Retinal pigment epithelial cell (primary cell): ENCODE data around the gene GATC.
"Not testable (repeated sequence)": the region's sequence is repeated elsewhere in the genome, so short reads cannot be mapped to it uniquely, and the experiment has no call there.

ENCODE experiments used
- DNase-seq: peaks from one replicate; pipeline ENCODE4 v3.0.0-alpha.2; 2010; ENCODE audit warnings: low read depth
- H3K4me3 ChIP-seq: 2 replicates; pipeline ENCODE4 v1.5.1; 2011; ENCODE audit warnings: mild to moderate bottlenecking, low read length, control low read depth, moderate library complexity
- TF ChIP-seq, protein P1 (sequence below): conservative IDR thresholded peaks from 2 replicates; pipeline ENCODE4 v1.5.1; 2011; ENCODE audit warnings: low read depth, low read length, control low read depth, inconsistent platforms

GATC gene

DNA sequence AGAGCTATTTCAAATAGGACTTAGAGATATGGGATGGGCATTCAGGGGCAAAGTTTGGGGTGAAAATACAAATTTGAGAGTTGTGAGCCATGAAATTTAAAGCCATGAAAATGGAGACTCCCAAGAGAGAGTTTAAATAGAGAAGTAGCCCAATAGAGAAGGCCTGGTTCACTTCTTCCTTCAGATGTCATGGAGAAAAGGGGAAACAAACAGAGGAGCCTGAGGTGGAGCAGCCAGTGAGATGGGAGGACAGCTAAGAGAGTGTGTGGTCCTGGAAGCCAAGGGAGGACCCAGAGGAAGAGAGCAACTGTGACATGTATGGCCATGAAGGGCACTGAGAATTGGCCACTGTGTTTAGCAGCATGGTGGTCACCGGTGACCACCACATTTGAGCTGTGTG lies 37.4 kb downstream of the GATC start:
- no peak overlapping the region for H3K4me3 ChIP-seq
- no peak for DNase-seq
- TF ChIP-seq, protein P1, sequence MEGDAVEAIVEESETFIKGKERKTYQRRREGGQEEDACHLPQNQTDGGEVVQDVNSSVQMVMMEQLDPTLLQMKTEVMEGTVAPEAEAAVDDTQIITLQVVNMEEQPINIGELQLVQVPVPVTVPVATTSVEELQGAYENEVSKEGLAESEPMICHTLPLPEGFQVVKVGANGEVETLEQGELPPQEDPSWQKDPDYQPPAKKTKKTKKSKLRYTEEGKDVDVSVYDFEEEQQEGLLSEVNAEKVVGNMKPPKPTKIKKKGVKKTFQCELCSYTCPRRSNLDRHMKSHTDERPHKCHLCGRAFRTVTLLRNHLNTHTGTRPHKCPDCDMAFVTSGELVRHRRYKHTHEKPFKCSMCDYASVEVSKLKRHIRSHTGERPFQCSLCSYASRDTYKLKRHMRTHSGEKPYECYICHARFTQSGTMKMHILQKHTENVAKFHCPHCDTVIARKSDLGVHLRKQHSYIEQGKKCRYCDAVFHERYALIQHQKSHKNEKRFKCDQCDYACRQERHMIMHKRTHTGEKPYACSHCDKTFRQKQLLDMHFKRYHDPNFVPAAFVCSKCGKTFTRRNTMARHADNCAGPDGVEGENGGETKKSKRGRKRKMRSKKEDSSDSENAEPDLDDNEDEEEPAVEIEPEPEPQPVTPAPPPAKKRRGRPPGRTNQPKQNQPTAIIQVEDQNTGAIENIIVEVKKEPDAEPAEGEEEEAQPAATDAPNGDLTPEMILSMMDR: no peak

DNA sequence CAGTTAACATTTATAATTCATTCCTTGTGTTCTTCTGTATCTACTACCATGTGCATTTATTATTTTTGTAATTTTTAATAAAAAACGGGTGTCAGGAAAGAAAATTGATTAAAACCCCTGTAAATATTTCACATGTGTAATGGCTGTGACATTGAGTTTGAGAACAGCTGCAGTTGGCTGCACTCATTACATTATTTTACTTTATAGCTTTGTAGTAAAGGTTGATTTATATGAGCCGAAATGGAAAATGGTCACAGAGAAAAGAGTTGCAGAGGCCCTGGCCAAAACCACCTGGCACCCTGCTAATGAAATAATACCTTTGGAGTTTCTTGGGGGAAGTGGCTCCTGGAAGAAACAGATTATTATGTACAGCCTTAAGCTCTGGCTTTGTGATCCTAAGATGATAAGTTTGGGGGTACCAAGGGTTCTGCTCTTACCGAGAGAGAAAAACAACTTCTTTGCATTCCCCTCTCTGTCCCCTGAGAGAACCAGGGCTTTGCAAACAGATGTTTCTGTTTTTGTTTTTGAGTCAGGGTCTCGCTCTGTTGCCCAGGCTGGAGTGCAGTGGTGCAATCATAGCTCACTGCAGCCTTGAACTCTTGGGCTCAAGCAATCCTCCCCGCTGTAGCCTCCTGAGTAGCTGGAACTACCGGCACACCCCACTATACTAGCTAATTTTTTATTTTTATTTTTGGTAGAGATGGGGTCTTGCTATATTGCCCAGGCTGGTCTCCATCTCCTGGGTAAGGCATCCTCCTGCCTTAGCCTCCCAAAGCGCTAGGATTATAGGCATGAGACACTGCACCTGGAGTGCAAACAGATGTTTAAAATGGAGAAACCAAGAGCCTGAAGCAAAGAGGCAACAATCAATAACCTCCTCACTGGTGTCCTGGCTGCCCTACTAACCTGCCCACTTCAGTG lies 40.0 kb downstream of the GATC start:
- TF ChIP-seq, protein P1: no peak
- no peak for DNase-seq
- no peak overlapping the region for H3K4me3 ChIP-seq

DNA sequence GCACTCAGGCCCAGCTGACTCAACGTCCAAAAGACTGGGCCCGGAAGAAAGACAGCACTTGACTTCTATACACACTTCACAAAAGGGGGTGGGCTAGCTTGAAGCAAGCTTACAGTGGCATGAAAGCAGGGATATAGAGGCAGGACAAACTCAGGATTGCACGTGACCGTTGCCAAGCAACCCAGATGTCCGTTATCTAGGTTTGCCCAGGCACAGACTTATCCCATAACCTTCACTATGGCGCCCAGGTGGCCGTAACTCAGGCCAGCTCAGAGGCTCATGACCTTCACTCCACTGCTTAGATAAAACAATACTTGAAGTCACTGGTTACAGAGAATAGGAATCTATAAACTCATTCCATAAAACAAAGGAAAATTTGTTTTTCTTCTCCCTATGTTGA lies 41.3 kb downstream of the GATC start:
- not testable (repeated sequence) for DNase-seq, H3K4me3 ChIP-seq

DNA sequence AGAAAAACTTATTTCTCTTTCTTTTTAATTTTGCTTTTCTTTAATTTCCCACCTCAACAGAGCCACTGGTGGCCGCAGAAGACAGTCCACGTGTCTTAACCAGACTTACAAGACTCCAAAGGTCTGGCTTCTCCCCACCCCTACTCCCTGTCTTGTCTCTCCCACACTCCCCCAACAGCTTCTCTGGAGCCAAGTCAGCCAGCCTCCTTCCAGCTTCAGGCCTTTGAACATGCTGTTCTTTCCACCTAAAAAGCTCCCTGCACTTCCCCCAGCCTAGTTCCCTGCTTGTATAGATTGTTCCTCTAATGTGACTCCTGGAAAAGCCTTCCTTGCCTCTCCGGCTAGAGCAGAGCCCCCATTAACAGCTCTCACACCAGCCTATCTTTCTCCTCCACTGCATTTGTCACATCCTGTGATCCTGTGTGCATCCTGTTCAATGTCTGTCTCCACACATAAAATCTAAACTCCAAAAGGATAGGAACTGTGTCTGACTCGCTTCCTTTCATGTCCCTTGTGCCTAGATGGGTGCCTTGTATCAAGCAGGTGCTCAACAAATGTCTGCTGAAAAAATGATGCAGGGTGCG lies 41.9 kb downstream of the GATC start:
- TF ChIP-seq, protein P1: no peak
- no peak for DNase-seq
- H3K4me3 ChIP-seq: no peak overlapping the region

DNA sequence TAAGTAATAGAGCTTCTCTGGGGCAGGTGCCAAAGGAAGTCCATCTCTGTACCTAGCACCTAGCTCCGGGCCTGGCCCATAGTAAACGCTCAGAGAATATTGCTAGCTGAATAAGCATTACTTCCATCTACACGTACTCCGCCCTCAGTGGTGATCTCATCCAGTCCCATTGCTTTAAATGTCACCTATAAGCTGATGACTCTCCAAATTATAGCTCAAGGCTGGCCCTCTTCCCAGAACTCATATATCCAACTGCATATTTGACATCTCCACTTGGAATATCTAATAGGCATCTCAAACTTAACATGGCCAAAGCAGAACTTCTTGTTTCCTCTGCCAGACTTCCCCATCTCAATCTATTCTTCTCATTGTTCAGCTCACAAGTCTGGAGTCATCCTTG lies 42.8 kb downstream of the GATC start:
- TF ChIP-seq, protein P1: no peak
- no peak for DNase-seq
- H3K4me3 ChIP-seq: no peak overlapping the region

DNA sequence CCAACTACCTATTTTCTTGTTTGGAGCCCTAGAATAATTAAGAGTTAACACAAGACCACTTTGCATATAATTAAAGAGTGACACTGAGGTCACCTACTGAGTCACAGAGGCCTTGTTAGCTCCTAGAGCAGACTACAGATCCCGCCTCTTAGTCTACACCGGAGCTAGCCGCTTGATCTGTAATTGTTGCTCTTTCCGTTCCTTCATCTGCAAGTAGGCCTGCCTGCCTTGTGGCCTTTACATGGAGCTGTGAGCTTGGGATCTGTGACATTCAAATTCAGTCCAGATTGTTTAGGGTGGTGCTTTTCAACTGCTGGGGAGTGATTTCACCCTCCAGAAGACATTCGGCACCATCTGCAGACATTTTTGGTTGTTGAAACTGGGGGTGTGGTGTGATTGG lies 44.1 kb downstream of the GATC start:
- TF ChIP-seq, protein P1: no peak
- no peak for DNase-seq
- no peak overlapping the region for H3K4me3 ChIP-seq

DNA sequence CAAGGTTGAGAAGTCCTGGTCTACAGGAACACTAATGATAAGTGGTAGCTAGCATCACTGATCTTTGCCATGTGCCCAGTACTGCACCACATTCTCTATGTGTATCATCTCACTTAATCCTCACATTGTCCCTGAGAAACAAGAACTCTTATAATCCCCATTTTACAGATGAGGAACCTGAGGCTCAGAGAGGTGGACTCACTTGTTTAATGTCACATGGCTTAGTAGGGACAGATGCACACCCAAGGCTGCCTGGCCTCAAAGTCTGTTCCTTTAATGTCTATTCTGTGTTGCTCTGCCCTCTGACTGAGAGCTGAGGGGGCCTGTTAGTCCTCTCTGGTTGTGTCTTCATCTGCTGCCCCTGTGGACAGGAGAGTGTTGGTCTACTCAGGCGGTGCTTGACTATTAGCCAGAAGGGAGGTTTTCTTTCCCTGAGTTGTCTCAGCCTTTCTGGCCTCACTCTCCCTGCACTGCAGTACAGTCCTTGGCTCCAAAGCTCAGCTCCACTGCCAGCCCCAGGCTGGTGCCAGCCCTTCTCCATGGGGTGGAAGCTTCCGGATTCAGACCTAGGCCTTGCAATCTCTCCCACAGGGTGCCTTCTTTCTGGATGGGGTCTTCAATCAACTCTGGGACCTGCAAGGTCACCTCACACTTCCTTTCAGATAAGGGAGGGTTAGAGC lies 44.7 kb downstream of the GATC start:
- no peak for DNase-seq
- TF ChIP-seq, protein P1: no peak
- H3K4me3 ChIP-seq: no peak overlapping the region
